Epithelial cell of esophagus (primary cell): ENCODE measurements around the gene KDELR3.
A peak's percentile ranks its signal among the peaks of the same experiment; 100 is the strongest.

ENCODE experiments used
- DNase-seq: peaks from one replicate; pipeline ENCODE4 v3.0.0; 2010; ENCODE audit warnings: low read depth
- H3K4me3 ChIP-seq: 2 replicates; pipeline ENCODE4 v1.5.1; 2011; ENCODE audit warnings: mild to moderate bottlenecking, low read length, control low read depth
- CTCF ChIP-seq: IDR thresholded peaks from 2 replicates; pipeline ENCODE4 v1.5.1; 2011; ENCODE audit warnings: low read depth, mild to moderate bottlenecking, low read length, control low read depth, inconsistent platforms; ENCODE audit not compliant: insufficient read depth; ENCODE audit errors: missing control alignments

The KDELR3 gene

GRCh38 chr22:38504731-38505540 lies 37.0 kb downstream of the KDELR3 start:
- peak; percentile 54 for DNase-seq
- H3K4me3 ChIP-seq, result peak overlapping the region; percentile 83
- no peak for TF ChIP-seq CTCF

GRCh38 chr22:38505541-38506117 lies 37.7 kb downstream of the KDELR3 start:
- H3K4me3 ChIP-seq, result peak overlapping the region; percentile 83
- TF ChIP-seq CTCF, result no peak
- DNase-seq, result peak; percentile 57

GRCh38 chr22:38506118-38506962 lies 38.4 kb downstream of the KDELR3 start, which contains the start of gene DDX17:
Gene DDX17, minus strand, starts transcription at chr22:38506311.
- peak; percentile 93 for DNase-seq
- peak within 1 kb of the TSS; percentile 83 for H3K4me3 ChIP-seq
- no peak for TF ChIP-seq CTCF

GRCh38 chr22:38510416-38510970 lies 42.6 kb downstream of the KDELR3 start:
- TF ChIP-seq CTCF, result no peak
- no peak overlapping the region for H3K4me3 ChIP-seq
- no peak for DNase-seq

- DNase-seq, result no peak
Measured at GRCh38 chr22:38513063-38513462, 45.2 kb downstream of the KDELR3 start.

More at GRCh38 chr22:38513063-38513462, 45.2 kb downstream of the KDELR3 start:
- no peak for TF ChIP-seq CTCF
- no peak overlapping the region for H3K4me3 ChIP-seq
